IMR-90 (cell line): Measurements from ENCODE around the gene ABCG8. TPM values are rescaled to one million over a fixed set of nuclear protein-coding genes. Genes with fewer than 3 reads are reported as not detected.

Experiments
- ATAC-seq: fragments of 200-7000 bp; cut with Tn5 transposase; 2 replicates; pipeline ENCODE4 v1.9.1; 2020; ENCODE audit warnings: low read depth, mild to moderate bottlenecking, moderate library complexity
- BruUV-seq: library from RNA; stranded (reverse); fragments of 400-500 nt; replicated peaks from 2 replicates; lab custom pipeline; 2021; lab: Mats Ljungman, UMichigan
- CTCF ChIA-PET: fragments of 300-600 bp; formaldehyde crosslinking; extraction: SDS; loops from one replicate; lab custom pipeline; 2021; ENCODE audit warnings: antibody characterized with exemption; lab: Yijun Ruan, JAX
- POLR2A ChIA-PET: fragments of 300-600 bp; sonication (Branson Sonifier 250); formaldehyde crosslinking; loops from one replicate; lab custom pipeline; 2022; ENCODE audit warnings: antibody characterized with exemption; ENCODE audit not compliant: unreplicated experiment; lab: Charles Lee
- DNase-seq: peaks from one replicate; pipeline ENCODE4 v3.0.0; 2013
- H2AFZ ChIP-seq: replicated peaks from 2 replicates; pipeline ENCODE3; 2013; ENCODE audit warnings: low read length, mild to moderate bottlenecking; ENCODE audit not compliant: poor library complexity
- H2AK5ac ChIP-seq: 2 replicates; pipeline ENCODE4 v1.6.1; 2013; ENCODE audit warnings: low read depth, low read length, inconsistent platforms
- H2AK9ac ChIP-seq: replicated peaks from 2 replicates; pipeline ENCODE3; 2013; ENCODE audit warnings: mild to moderate bottlenecking, low read depth, low read length, moderate library complexity; ENCODE audit not compliant: poor library complexity
- H2BK120ac ChIP-seq: 2 replicates; pipeline ENCODE4 v1.6.1; 2013; ENCODE audit warnings: low read depth, low read length, inconsistent platforms
- H2BK15ac ChIP-seq: 3 replicates; pipeline ENCODE4 v1.6.1; 2013; ENCODE audit warnings: low read depth, low read length, inconsistent platforms
- H2BK20ac ChIP-seq: 2 replicates; pipeline ENCODE4 v1.6.1; 2013; ENCODE audit warnings: low read depth, mild to moderate bottlenecking, inconsistent platforms, low read length, moderate library complexity
- H2BK5ac ChIP-seq: 2 replicates; pipeline ENCODE4 v1.6.1; 2013; ENCODE audit warnings: mild to moderate bottlenecking, low read depth, low read length, inconsistent platforms; ENCODE audit not compliant: poor library complexity, severe bottlenecking
- H3K14ac ChIP-seq: replicated peaks from 2 replicates; pipeline ENCODE4 v1.6.1; 2013; ENCODE audit warnings: low read depth, low read length, inconsistent platforms
- H3K18ac ChIP-seq: 2 replicates; pipeline ENCODE4 v1.6.1; 2013; ENCODE audit warnings: low read depth, low read length, control low read depth
- H3K23ac ChIP-seq: 2 replicates; pipeline ENCODE4 v1.6.1; 2013; ENCODE audit warnings: low read depth, low read length, inconsistent platforms
- H3K27ac ChIP-seq: 2 replicates; pipeline ENCODE4 v1.5.1; 2013; ENCODE audit warnings: mild to moderate bottlenecking, control low read depth, low read length; ENCODE audit not compliant: insufficient read depth
- H3K27me3 ChIP-seq: 2 replicates; pipeline ENCODE4 v1.6.1; 2013; ENCODE audit warnings: low read length; ENCODE audit not compliant: control insufficient read depth, insufficient read depth
- H3K36me3 ChIP-seq: 2 replicates; pipeline ENCODE4 v1.6.1; 2013; ENCODE audit warnings: low read length, mixed read lengths; ENCODE audit not compliant: control insufficient read depth, insufficient read depth
- H3K4ac ChIP-seq: 2 replicates; pipeline ENCODE4 v1.6.1; 2013; ENCODE audit warnings: low read depth, low read length, inconsistent platforms
- H3K4me1 ChIP-seq: 2 replicates; pipeline ENCODE4 v1.6.1; 2013; ENCODE audit warnings: low read length, mixed read lengths; ENCODE audit not compliant: control insufficient read depth, insufficient read depth
- H3K4me2 ChIP-seq: 2 replicates; pipeline ENCODE4 v1.6.1; 2013; ENCODE audit warnings: low read depth, mild to moderate bottlenecking, control low read depth, low read length, moderate library complexity
- H3K4me3 ChIP-seq: 2 replicates; pipeline ENCODE4 v1.5.1; 2013; ENCODE audit warnings: low read depth, mild to moderate bottlenecking, control low read depth, low read length, moderate library complexity; ENCODE audit not compliant: insufficient read depth
- H3K56ac ChIP-seq: 2 replicates; pipeline ENCODE4 v1.6.1; 2013; ENCODE audit warnings: low read length, inconsistent platforms; ENCODE audit not compliant: insufficient read depth; ENCODE audit errors: extremely low read depth
- H3K79me1 ChIP-seq, 2 experiments: 2 replicates each; pipeline ENCODE4 v1.6.1; 2013; ENCODE audit warnings: low read length in 2 of 2, inconsistent platforms in 1 of 2, low read depth in 1 of 2
- H3K9ac ChIP-seq: 2 replicates; pipeline ENCODE4 v1.6.1; 2013; ENCODE audit warnings: low read depth, low read length, control low read depth
- H3K9me1 ChIP-seq: 2 replicates; pipeline ENCODE4 v1.6.1; 2013; ENCODE audit warnings: low read length, inconsistent platforms; ENCODE audit not compliant: insufficient read depth
- H3K9me3 ChIP-seq: 2 replicates; pipeline ENCODE4 v1.6.1; 2013; ENCODE audit warnings: low read length; ENCODE audit not compliant: control insufficient read depth, insufficient read depth
- H4K20me1 ChIP-seq: 2 replicates; pipeline ENCODE4 v1.6.1; 2013; ENCODE audit warnings: low read length, inconsistent platforms; ENCODE audit not compliant: insufficient read depth
- H4K5ac ChIP-seq: 2 replicates; pipeline ENCODE4 v1.6.1; 2013; ENCODE audit warnings: mild to moderate bottlenecking, low read depth, low read length, control low read depth
- H4K8ac ChIP-seq, 2 experiments: 2 replicates each; pipeline ENCODE4 v1.6.1; 2013; ENCODE audit warnings: low read depth in 2 of 2, low read length in 2 of 2, control low read depth in 1 of 2, inconsistent platforms in 1 of 2
- H4K91ac ChIP-seq: 2 replicates; pipeline ENCODE4 v1.6.1; 2013; ENCODE audit warnings: low read depth, low read length, inconsistent platforms; ENCODE audit not compliant: insufficient read depth
- BHLHE40 ChIP-seq: fragments of 150-350 bp; IDR thresholded peaks from 2 replicates; pipeline ENCODE4 v1.6.1; 2016; ENCODE audit warnings: mild to moderate bottlenecking, low read depth, low read length
- CEBPB ChIP-seq: IDR thresholded peaks from 2 replicates; pipeline ENCODE4 v1.6.1; 2012; ENCODE audit warnings: low read depth, low read length, improper control_type of control experiment
- CHD1 ChIP-seq: IDR thresholded peaks from 2 replicates; pipeline ENCODE4 v1.6.1; 2012; ENCODE audit warnings: low read depth, low read length, improper control_type of control experiment
- CTCF ChIP-seq: conservative IDR thresholded peaks from 2 replicates; pipeline ENCODE4 v1.5.1; 2012; ENCODE audit warnings: mild to moderate bottlenecking, low read depth, low read length, improper control_type of control experiment
- ELK1 ChIP-seq: fragments of 150-350 bp; IDR thresholded peaks from 2 replicates; pipeline ENCODE4 v1.6.1; 2016; ENCODE audit warnings: low read depth, mild to moderate bottlenecking, low read length, moderate library complexity, borderline replicate concordance
- FOS ChIP-seq: fragments of 150-350 bp; IDR thresholded peaks from 2 replicates; pipeline ENCODE4 v1.6.1; 2016; ENCODE audit warnings: low read depth, low read length
- MAFK ChIP-seq: IDR thresholded peaks from 2 replicates; pipeline ENCODE4 v1.6.1; 2012; ENCODE audit warnings: low read depth, low read length, improper control_type of control experiment
- MAZ ChIP-seq: IDR thresholded peaks from 2 replicates; pipeline ENCODE4 v1.6.1; 2012; ENCODE audit warnings: low read depth, mild to moderate bottlenecking, low read length, improper control_type of control experiment, moderate library complexity, borderline replicate concordance
- MXI1 ChIP-seq: IDR thresholded peaks from 2 replicates; pipeline ENCODE4 v1.6.1; 2012; ENCODE audit warnings: low read depth, mild to moderate bottlenecking, low read length, moderate library complexity, borderline replicate concordance
- NFE2L2 ChIP-seq: fragments of 150-350 bp; IDR thresholded peaks from 2 replicates; pipeline ENCODE4 v1.6.1; 2016; ENCODE audit warnings: low read depth, mild to moderate bottlenecking, low read length
- POLR2A ChIP-seq: IDR thresholded peaks from 2 replicates; pipeline ENCODE4 v1.6.1; 2012; ENCODE audit warnings: mild to moderate bottlenecking, low read depth, low read length
- RAD21 ChIP-seq: IDR thresholded peaks from 2 replicates; pipeline ENCODE4 v1.6.1; 2012; ENCODE audit warnings: low read length, improper control_type of control experiment
- RCOR1 ChIP-seq: IDR thresholded peaks from 2 replicates; pipeline ENCODE4 v1.6.1; 2012; ENCODE audit warnings: mild to moderate bottlenecking, low read length, improper control_type of control experiment; ENCODE audit not compliant: insufficient replicate concordance
- RFX5 ChIP-seq: IDR thresholded peaks from 2 replicates; pipeline ENCODE4 v1.8.0; 2012; ENCODE audit warnings: low read depth, mild to moderate bottlenecking, low read length, moderate library complexity
- SMC3 ChIP-seq: fragments of 150-350 bp; IDR thresholded peaks from 2 replicates; pipeline ENCODE4 v1.6.1; 2016; ENCODE audit warnings: low read depth, mild to moderate bottlenecking, antibody characterized with exemption, low read length, moderate library complexity
- USF2 ChIP-seq: fragments of 150-350 bp; IDR thresholded peaks from 2 replicates; pipeline ENCODE4 v1.6.1; 2017; ENCODE audit warnings: mild to moderate bottlenecking, antibody characterized with exemption, low read length, low read depth
- WGBS, 2 experiments: methylation state at CpG; one replicate each; pipeline versions ENCODE4 v1.1.5 to v1.1.7; 2013; ENCODE audit warnings: missing lambda C conversion rate in 2 of 2; ENCODE audit not compliant: insufficient read length in 1 of 2; ENCODE audit errors: extremely low coverage in 2 of 2; 5-methylcytosine and 5-hydroxymethylcytosine counted together
- dilution Hi-C: fragments of 300-500 bp; cut with HindIII; formaldehyde crosslinking; loops from one replicate; pipeline ENCODE4 v1.14.3; 2018; ENCODE audit warnings: low sequenced_read_pairs; ENCODE audit not compliant: unreplicated experiment
- in situ Hi-C: fragments of 300-500 bp; cut with MboI; formaldehyde crosslinking; loops from 3 replicates; pipeline ENCODE4 v1.14.3; 2019; ENCODE audit warnings: low sequenced_read_pairs, inconsistent platforms, mixed read lengths
- intact Hi-C: fragments of 100-400 bp; cut with micrococcal nuclease; formaldehyde crosslinking; loops from 2 replicates; pipeline ENCODE4 v1.10.0; 2022
- polyA plus RNA-seq, 3 experiments: library from polyadenylated mRNA; depleted of rRNA; stranded (reverse); fragments of >200 nt; gene quantifications; 2 replicates each; pipeline ENCODE4 v1.2.3, GENCODE V29; 2012; ENCODE audit warnings: low replicate concordance in 1 of 3
- total RNA-seq: library from RNA; depleted of rRNA; stranded (reverse); fragments of >200 nt; gene quantifications from 2 replicates; pipeline ENCODE4 v1.2.3, GENCODE V29; 2012

Gene ABCG8
- total and polyA plus RNA-seq, 2 of the 4 experiments (the other 2 are of a cell fraction) = not detected

- no peak for ATAC-seq
- Histone ChIP-seq H3K18ac (no peak overlapping the region), H3K4me2 (peak overlapping the region; percentile 36; the same call in 1 of the 2 replicates), H4K20me1 (no peaks in the 10 kb centered on the region), H3K9me1 (peaks cover 7% of the 10 kb centered on the region), H3K27ac (no peak overlapping the region), H4K8ac (no peak overlapping the region), H4K91ac (no peak overlapping the region), H4K5ac (no peak overlapping the region), H3K4me3 (no peak overlapping the region), H3K56ac (no peak overlapping the region), H3K14ac (no peak overlapping the region; the same call in 1 of the 2 replicates), H3K4ac (peak overlapping the region; percentile 45; the same call in 1 of the 2 replicates), H3K9ac (no peak overlapping the region), H3K79me1 (no peaks in the 10 kb centered on the region), H2BK15ac (no peak overlapping the region; the same call in 2 of the 3 replicates), H3K23ac (no peak overlapping the region), H2BK120ac (no peak overlapping the region), H3K9me3 (no peaks in the 10 kb centered on the region), H3K4me1 (peaks cover 4% of the 10 kb centered on the region), H2BK20ac (no peak overlapping the region), H2AK5ac (no peak overlapping the region), H2BK5ac (no peak overlapping the region), H2AK9ac (no peak overlapping the region), H3K27me3 (no peaks in the 10 kb centered on the region; the same call in none of the 2 replicates), H3K36me3 (peaks cover 11% of the 10 kb centered on the region), H2AFZ (no peak overlapping the region)
- no CpG with 5 or more reads among the region's 4 CpGs for WGBS, 2 experiments
- intact Hi-C loops (no loop called here), in situ Hi-C loops (no loop called here), dilution Hi-C loops (no loop called here)
- POLR2A ChIA-PET = no interaction called here
- no TSS peak for BruUV-seq
- no peak for TF ChIP-seq RFX5
- no peak for TF ChIP-seq CEBPB
- no peak for TF ChIP-seq MXI1
- no peak for TF ChIP-seq CTCF
- TF ChIP-seq MAFK = no peak
- no peak for TF ChIP-seq CHD1
- no peak for TF ChIP-seq RAD21
- TF ChIP-seq POLR2A = no peak
- TF ChIP-seq USF2 = no peak
- TF ChIP-seq NFE2L2 = no peak
- no peak for TF ChIP-seq ELK1
- TF ChIP-seq RCOR1 = no peak
- no peak for TF ChIP-seq BHLHE40
- TF ChIP-seq FOS = no peak
- TF ChIP-seq MAZ = no peak
- TF ChIP-seq SMC3 = no peak
- DNase-seq = no peak
- CTCF ChIA-PET = interaction anchor here (1.5 kb wide), 1 partner anchor 56 kb away, joined by 3 read pairs; no protein-coding TSS in a partner anchor
Observed at GRCh38 chr2:43882312-43882711, 43.5 kb downstream of the ABCG8 start.
